NCI-H460 (cell line): Measurements from ENCODE around the gene CPVL. TPM values are rescaled to one million over a fixed set of nuclear protein-coding genes. Genes with fewer than 3 reads are reported as not detected.
"Not testable (repeated sequence)": the region's sequence is repeated elsewhere in the genome, so short reads cannot be mapped to it uniquely, and the experiment has no call there.

Experiments
- DNase-seq: peaks from one replicate; pipeline ENCODE4 v3.0.0-alpha.2; 2016; ENCODE audit warnings: low read depth; ENCODE audit errors: extremely low read depth
- total RNA-seq: library from RNA; depleted of rRNA; stranded (reverse); fragments of >200 nt; shearing (Covaris generic); gene quantifications from 2 replicates; pipeline ENCODE4 v1.2.3, GENCODE V29; 2014

The CPVL gene
- total RNA-seq, 1 experiment from 2014 or later = 33.0 TPM

- DNase-seq = no peak
These were observed 50.5 kb downstream of the CPVL start for GRCh38 chr7:29095631-29096445.

- not testable (repeated sequence) for DNase-seq
These were observed 53.2 kb downstream of the CPVL start for GRCh38 chr7:29093091-29093490.

GRCh38 chr7:29091715-29092114, 54.6 kb downstream of the CPVL start:
- DNase-seq = no peak

GRCh38 chr7:29090836-29091601, 55.3 kb downstream of the CPVL start:
- DNase-seq = no peak

GRCh38 chr7:29090151-29090805, 56.1 kb downstream of the CPVL start:
- no peak for DNase-seq

GRCh38 chr7:29087840-29088170, 58.5 kb downstream of the CPVL start:
- DNase-seq = no peak

GRCh38 chr7:29086545-29086944, 59.8 kb downstream of the CPVL start:
- no peak for DNase-seq

GRCh38 chr7:29084832-29085231, 61.5 kb downstream of the CPVL start:
- DNase-seq = no peak

GRCh38 chr7:29080803-29081202, 65.5 kb downstream of the CPVL start:
- DNase-seq = no peak

GRCh38 chr7:29078311-29079260, 67.8 kb downstream of the CPVL start:
- no peak for DNase-seq

GRCh38 chr7:29077854-29078253, 68.5 kb downstream of the CPVL start:
- no peak for DNase-seq

GRCh38 chr7:29077176-29077575, 69.2 kb downstream of the CPVL start:
- no peak for DNase-seq

GRCh38 chr7:29076631-29077030, 69.7 kb downstream of the CPVL start:
- DNase-seq = no peak

GRCh38 chr7:29075606-29076005, 70.7 kb downstream of the CPVL start:
- no peak for DNase-seq

- DNase-seq = no peak
These were observed 75.0 kb downstream of the CPVL start for GRCh38 chr7:29071203-29071874.

GRCh38 chr7:29066641-29067040, 79.7 kb downstream of the CPVL start:
- DNase-seq = no peak

GRCh38 chr7:29065181-29065857, 81.0 kb downstream of the CPVL start:
- no peak for DNase-seq

- no peak for DNase-seq
These were observed 82.5 kb downstream of the CPVL start for GRCh38 chr7:29063872-29064271.

GRCh38 chr7:29063236-29063635, 83.1 kb downstream of the CPVL start:
- no peak for DNase-seq
